Esophagus muscularis mucosa (tissue), 4 donors: ENCODE data around the gene TRRAP. TPM values are rescaled to one million over a fixed set of nuclear protein-coding genes. Genes with fewer than 3 reads are reported as not detected.

Experiments used
- DNase-seq: peaks from one replicate; pipeline ENCODE4 v3.0.0-alpha.2; 2017; ENCODE audit errors: extremely low spot score
- H3K27ac ChIP-seq, 4 donors: fragments of 200-600 bp; sonication (generic); replicated peaks in 1 of 4; 1 replicate in 3 of 4; 2 replicates in 1 of 4; pipeline ENCODE4 v1.5.1; 2016 to 2019; ENCODE audit warnings: mild to moderate bottlenecking in 1 of 4
- H3K27me3 ChIP-seq, 4 donors: fragments of 200-600 bp; sonication (generic); one replicate each; pipeline versions ENCODE4 v1.5.1 to v1.6.0; 2016 to 2019
- H3K36me3 ChIP-seq, 4 donors: fragments of 200-600 bp; sonication (generic); one replicate each; pipeline ENCODE4 v1.5.1; 2016 to 2019
- H3K4me1 ChIP-seq, 4 donors: fragments of 200-600 bp; sonication (generic); one replicate each; pipeline ENCODE4 v1.5.1; 2016 to 2019
- H3K4me3 ChIP-seq, 4 donors: fragments of 200-600 bp; sonication (generic); 1 replicate in 2 of 4; 2 replicates in 2 of 4; pipeline ENCODE4 v1.5.1; 2016 to 2019; ENCODE audit warnings: mild to moderate bottlenecking in 4 of 4, moderate library complexity in 1 of 4
- H3K9me3 ChIP-seq, 4 donors: fragments of 200-600 bp; sonication (generic); 1 replicate in 3 of 4; 2 replicates in 1 of 4; pipeline ENCODE4 v1.5.1; 2016 to 2019
- EP300 ChIP-seq: sonication (generic); formaldehyde crosslinking; IDR thresholded peaks from one replicate; pipeline ENCODE4 v1.6.1; 2017; ENCODE audit warnings: antibody characterized with exemption
- POLR2A ChIP-seq: fragments of 450-650 bp; IDR thresholded peaks from one replicate; pipeline ENCODE4 v1.6.1; 2017; ENCODE audit warnings: antibody characterized with exemption, moderate library complexity, mild to moderate bottlenecking, low read depth
- POLR2AphosphoS5 ChIP-seq, 2 donors: sonication (generic); formaldehyde crosslinking; IDR thresholded peaks; one replicate each; pipeline ENCODE4 v1.6.1; 2017; ENCODE audit warnings: antibody characterized with exemption in 2 of 2
- WGBS: methylation state at CpG from one replicate; pipeline ENCODE4 v1.1.5; 2018; 5-methylcytosine and 5-hydroxymethylcytosine counted together
- intact Hi-C: fragments of 100-400 bp; cut with DNase I; formaldehyde crosslinking; loops from one replicate; pipeline ENCODE4 v1.15.1; 2023
- total RNA-seq, 4 donors: library from RNA; depleted of rRNA; stranded (reverse); fragments of >200 nt; gene quantifications; one replicate each; pipeline versions ENCODE4 v1.1.0 to v1.2.1, GENCODE V29; 2016
- TF ChIP-seq, protein P1 (sequence below), 3 experiments: fragments of 200-600 bp in 2 of 3; fragments of 450-650 bp in 1 of 3; sonication (generic) in 2 of 3; IDR thresholded peaks; one replicate each; pipeline ENCODE4 v1.5.1; 2017 to 2019; ENCODE audit warnings: antibody characterized with exemption in 3 of 3, mild to moderate bottlenecking in 2 of 3, moderate library complexity in 1 of 3

TRRAP gene
- total RNA-seq, 4 donors from 2014 or later = 22.9 to 38.0 (median 29.7) TPM

DNA sequence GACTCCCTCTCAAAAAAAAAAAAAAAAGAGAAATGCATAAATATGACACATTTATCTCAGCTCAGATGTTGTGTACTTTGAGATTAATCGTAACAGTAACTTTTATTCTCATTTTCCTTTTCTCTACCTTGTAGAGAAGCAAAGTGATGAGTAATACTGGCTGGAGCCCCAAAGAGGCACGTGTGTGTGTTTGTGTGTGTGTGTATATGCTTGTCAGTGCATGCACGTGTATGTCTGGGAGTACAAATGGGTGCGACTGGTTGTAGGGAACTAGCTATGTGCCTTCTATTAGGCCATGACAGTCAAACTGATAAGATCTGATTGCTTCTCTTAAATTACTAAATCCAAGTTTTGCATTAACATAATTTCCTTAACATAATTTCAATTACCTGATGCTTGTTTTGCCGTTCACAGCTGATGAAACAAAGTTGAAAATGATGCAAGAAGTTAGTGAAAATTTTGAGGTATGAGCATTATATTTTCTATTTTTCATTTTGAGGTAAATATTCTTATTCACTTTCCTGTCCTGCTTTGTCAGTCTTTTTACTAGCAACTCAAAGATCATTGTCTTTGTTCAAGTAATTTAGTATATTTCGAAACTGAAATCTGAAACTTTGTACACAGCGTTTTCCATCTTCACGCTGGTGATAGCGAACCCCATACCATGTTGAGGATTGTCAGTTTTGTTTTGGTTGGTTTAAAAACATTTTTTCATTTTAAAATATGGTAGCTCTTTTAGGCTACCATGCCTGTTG, 3.4 kb downstream of the TRRAP start:
- H3K27me3 ChIP-seq = no peaks in the 10 kb centered on the region
- WGBS = 90% methylated on average over 9 of the region's 9 CpGs
- TF ChIP-seq EP300 (no peak), POLR2AphosphoS5 (IDR thresholded peaks at IDR 0.05) (no peak), POLR2A (no peak)
- TF ChIP-seq, protein P1, sequence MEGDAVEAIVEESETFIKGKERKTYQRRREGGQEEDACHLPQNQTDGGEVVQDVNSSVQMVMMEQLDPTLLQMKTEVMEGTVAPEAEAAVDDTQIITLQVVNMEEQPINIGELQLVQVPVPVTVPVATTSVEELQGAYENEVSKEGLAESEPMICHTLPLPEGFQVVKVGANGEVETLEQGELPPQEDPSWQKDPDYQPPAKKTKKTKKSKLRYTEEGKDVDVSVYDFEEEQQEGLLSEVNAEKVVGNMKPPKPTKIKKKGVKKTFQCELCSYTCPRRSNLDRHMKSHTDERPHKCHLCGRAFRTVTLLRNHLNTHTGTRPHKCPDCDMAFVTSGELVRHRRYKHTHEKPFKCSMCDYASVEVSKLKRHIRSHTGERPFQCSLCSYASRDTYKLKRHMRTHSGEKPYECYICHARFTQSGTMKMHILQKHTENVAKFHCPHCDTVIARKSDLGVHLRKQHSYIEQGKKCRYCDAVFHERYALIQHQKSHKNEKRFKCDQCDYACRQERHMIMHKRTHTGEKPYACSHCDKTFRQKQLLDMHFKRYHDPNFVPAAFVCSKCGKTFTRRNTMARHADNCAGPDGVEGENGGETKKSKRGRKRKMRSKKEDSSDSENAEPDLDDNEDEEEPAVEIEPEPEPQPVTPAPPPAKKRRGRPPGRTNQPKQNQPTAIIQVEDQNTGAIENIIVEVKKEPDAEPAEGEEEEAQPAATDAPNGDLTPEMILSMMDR (IDR thresholded peaks at IDR 0.05) = no peak
- peaks cover 19 to 27% (median 22%) of the 10 kb centered on the region in 4 donors for H3K4me1 ChIP-seq
- DNase-seq = no peak
- no peak overlapping the region for H3K4me3 ChIP-seq
- no peak overlapping the region for H3K27ac ChIP-seq
- H3K36me3 ChIP-seq = peaks cover 32 to 56% (median 45%) of the 10 kb centered on the region in 4 donors
- H3K9me3 ChIP-seq = no peaks in the 10 kb centered on the region
- intact Hi-C loops = no loop called here

DNA sequence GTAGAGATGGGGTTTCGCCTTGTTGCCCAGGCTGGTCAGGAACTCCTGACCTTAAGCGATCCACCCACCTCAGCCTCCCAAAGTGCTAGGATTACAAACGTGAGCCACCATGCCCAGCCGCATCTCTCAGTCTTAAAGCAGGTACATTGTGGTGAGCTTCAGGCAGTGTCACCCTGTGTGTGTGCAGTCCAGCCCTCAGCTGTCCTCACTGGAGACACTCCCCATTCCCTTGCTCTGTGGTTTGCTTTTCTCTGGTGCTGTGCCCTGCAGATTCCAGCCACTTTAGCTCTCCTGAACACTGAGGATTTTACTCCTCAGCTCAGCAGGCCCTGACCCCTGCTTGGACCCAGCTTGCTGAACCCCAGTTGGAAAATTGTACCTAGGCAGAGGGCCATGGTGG, 6.1 kb downstream of the TRRAP start:
- DNase-seq = no peak
- intact Hi-C loops = no loop called here
- peaks cover 11 to 18% (median 12%) of the 10 kb centered on the region in 4 donors for H3K4me1 ChIP-seq

DNA sequence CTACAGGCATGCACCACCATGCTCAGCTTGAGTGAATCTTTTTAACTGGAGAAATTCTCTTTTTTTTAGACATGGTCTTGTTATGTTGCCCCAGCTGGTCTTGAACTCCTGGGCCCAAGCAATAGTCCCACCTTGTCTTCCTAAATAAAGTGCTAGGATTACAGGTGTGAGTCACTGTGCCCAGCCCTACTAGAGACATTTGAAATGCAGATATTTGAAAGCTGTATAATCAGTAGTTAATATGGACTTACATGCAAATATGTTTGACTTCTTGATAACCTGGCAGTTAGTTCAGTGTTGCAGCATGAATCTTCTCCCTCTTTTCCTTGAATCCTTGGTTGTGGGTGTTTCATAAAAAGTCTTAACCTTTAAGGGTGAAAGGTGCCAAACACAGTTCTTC, 8.7 kb downstream of the TRRAP start:
- intact Hi-C loops = no loop called here
- Histone ChIP-seq H3K4me1 (no peaks in the 10 kb centered on the region), H3K9me3 (no peaks in the 10 kb centered on the region), H3K36me3 (peaks cover 38 to 84% (median 69%) of the 10 kb centered on the region in 4 donors), H3K27ac (no peak overlapping the region), H3K27me3 (no peaks in the 10 kb centered on the region), H3K4me3 (no peak overlapping the region)
- DNase-seq = no peak
- no peak for TF ChIP-seq EP300
- TF ChIP-seq POLR2AphosphoS5 (IDR thresholded peaks at IDR 0.05) = no peak
- no peak for TF ChIP-seq POLR2A
- TF ChIP-seq, protein P1 (IDR thresholded peaks at IDR 0.05) = no peak

More for the DNA sequence above, 6.1 kb downstream of the TRRAP start:
- 88% methylated on average over 4 of the region's 4 CpGs for WGBS
- Histone ChIP-seq H3K36me3 (peaks cover 32 to 71% (median 60%) of the 10 kb centered on the region in 4 donors), H3K4me3 (no peak overlapping the region), H3K9me3 (no peaks in the 10 kb centered on the region), H3K27me3 (no peaks in the 10 kb centered on the region), H3K27ac (no peak overlapping the region)
- TF ChIP-seq EP300 (no peak), POLR2AphosphoS5 (IDR thresholded peaks at IDR 0.05) (no peak), POLR2A (no peak)
- TF ChIP-seq, protein P1 (IDR thresholded peaks at IDR 0.05) = no peak

DNA sequence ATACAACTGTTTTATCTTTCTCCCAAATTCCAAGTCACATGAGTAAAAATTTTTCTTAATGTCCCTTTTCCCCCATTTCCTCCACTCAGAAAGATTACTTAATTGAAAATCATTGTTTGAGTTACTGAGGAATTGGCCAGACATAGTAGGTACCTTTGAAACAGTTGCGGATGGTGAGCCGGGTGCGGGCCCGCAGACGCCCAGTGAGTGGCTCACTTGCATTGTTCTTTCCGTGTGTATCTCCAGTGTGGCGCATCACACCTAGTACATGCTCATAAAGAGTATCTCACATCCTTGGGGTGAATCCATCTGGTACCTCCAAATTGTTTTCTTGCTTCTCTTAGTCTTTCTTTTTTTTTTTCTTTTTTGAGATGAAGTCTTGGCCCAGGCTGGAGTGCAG, 14.3 kb downstream of the TRRAP start:
- H3K36me3 ChIP-seq = peaks cover 53 to 98% (median 76%) of the 10 kb centered on the region in 4 donors

More for the DNA sequence above, 14.3 kb downstream of the TRRAP start:
- intact Hi-C loops = no loop called here
- Histone ChIP-seq H3K27me3 (no peaks in the 10 kb centered on the region), H3K27ac (no peak overlapping the region), H3K9me3 (no peaks in the 10 kb centered on the region), H3K4me3 (no peak overlapping the region), H3K4me1 (no peaks in the 10 kb centered on the region)
- 98% methylated on average over 7 of the region's 7 CpGs for WGBS
- TF ChIP-seq, protein P1 (IDR thresholded peaks at IDR 0.05) = no peak
- no peak for DNase-seq
